Nasal cavity respiratory epithelium epithelial cell of viscerocranial mucosa (primary cell): Measurements from ENCODE around the gene POU3F4. TPM values are rescaled to one million over a fixed set of nuclear protein-coding genes. Genes with fewer than 3 reads are reported as not detected.

Source experiments
- total RNA-seq: library from RNA; depleted of rRNA; stranded (reverse); fragments of >200 nt; gene quantifications from 2 replicates; pipeline ENCODE4 v1.2.3, GENCODE V29; 2014

Gene POU3F4
- not detected in 2 replicates for total RNA-seq

DNA sequence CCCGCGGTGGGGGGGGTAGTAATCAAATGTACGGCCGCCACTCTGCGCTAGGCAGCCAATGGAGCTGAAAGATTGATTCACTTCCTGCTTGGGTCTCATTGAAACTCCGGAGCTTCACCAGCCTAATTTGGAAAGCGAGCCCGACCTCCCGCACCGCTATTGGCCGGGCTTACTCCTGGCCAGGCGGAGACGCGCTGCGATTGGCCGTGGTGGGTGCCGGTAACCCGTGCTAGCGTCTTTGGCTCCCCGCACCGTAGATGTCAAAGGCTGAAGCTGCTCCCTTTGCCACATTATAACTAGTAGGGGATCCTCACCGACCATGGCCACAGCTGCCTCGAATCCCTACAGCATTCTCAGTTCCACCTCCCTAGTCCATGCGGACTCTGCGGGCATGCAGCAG lies at the start of gene POU3F4:
TSS of gene POU3F4 (plus strand) at position 285 of the 400 bp plus-strand sequence. CDS start at position 320, 35 bp downstream.

